KG1 (cell line): Measurements from ENCODE around the gene RANBP3.
"Not testable (repeated sequence)": the region's sequence is repeated elsewhere in the genome, so short reads cannot be mapped to it uniquely, and the experiment has no call there.

ENCODE experiments used
- DNase-seq: peaks from one replicate; lab custom pipeline; 2025; lab: John Stamatoyannopoulos, UW

RANBP3 gene

DNA sequence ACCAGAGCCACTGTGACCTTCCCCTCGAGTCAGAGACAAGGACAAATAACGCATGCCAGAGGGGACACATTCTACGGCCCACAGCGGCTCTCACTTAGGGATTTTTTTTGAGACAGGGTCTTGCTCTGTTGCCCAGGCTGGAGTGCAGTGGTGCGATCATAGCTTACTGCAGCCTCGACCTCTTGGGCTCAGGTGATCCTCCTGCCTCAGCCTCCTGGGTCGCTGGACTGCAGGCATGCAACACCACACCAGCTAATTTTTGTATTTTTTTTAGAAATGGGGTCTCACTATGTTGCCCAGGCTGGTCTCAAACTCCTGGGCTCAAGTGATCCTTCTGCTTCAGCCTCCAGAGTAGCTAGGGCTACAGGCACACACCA, 28.1 kb upstream of the RANBP3 start:
- DNase-seq, result not testable (repeated sequence)

DNA sequence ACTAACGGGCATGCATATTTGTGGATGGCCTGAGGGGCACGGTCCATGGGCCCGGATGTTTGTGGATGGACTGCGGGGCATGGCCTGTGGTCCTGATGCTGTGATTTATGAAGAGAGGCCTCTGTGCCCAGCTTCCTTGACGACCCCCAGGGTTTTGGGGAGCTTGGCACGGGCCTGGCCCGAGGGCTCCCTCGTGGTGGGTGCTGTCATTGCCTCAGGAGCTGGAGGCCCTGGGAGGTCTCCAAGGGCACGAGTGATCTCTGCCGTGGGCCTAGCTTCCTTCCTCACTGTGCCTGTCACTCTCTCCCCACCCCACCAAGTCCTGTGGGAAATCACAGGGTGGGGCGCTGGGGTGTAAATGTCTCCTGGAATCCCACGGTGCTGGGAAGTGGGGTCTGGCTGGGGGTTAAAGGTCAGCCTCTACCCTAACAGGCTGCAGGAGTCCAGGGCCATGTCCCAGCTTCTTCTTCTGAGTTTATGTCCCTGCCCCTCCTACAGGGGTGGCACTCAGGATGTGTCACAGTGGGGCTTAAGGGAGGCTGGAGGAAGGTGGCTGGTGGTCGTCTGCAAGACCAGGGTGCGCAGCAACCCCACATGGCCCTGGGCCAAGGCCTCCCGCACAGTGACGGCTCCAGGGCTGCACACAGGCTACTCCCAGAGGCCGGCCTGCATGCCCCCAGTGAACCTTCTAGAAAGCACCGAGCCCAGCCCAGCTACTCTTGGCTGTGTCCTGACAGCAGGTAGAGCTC, 27.6 kb upstream of the RANBP3 start:
- no peak for DNase-seq

DNA sequence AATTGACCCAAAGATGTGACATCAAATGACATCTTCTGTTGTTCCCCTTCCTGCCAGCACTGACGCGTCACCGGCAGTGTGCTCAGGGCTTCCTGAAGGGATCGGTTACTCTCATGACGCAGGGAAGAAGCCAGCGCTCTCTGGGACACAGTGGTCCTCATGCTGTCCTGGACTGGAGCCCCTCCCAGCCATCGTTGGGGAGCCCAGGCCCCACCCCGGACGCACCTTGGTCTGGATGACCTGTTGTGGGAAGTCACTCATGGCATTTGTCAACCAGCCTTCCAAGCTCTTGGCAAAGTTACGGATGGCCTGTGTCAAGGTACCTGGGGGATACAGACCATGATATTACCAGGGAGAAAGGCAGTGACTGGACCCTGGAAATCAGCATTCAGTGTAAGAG, 26.0 kb upstream of the RANBP3 start:
- no peak for DNase-seq

DNA sequence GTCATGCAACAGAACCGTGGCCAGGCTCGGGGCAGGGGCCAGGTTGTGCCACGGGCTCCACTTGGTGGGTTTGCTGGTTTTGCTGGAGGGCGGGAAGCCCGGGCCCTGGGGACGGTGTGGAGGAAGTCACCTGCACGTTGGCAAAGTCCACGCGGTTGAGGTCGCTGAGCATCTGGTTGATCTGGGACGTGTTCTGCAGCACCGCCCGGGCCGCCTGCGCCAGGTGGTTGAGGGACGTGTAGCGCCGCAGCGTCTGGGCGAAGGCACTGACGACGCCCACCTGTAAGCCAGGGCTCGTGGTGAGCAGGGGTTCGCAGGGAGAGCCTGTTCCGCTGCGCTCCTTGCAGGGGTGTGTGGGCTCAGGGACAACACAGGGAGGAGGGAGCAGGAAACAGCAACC, 24.7 kb upstream of the RANBP3 start:
- no peak for DNase-seq

DNA sequence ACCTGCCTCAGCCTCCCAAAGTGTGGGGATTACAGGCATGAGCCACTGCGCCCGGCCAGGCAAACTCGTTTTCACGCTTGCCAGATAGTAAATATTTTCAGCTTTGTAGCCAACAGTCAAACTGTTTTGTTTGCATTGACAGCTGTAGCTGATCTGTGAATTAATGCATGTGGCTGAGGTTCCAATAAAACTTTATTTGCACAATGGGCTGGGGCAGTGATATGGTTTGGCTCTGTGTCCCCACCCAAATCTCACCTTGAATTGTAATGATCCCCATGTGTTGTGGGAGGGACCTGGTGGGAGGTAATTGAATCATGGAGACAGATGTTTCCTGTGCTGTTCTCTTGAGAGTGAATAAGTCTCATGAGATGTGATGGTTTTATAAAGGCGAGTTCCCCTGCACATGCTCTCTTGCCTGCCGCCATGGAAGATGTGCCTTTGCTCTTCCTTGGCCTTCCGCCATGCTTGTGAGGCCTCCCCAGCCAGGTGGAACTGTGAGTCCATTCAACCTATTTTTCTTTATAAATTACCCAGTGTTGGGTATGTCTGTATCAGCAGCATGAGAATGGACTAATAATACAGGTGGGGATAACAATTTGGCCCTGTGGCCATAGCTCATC, 22.4 kb upstream of the RANBP3 start:
- DNase-seq, result no peak

- DNase-seq, result no peak
Observed at GRCh38 chr19:5999693-6000092, 21.8 kb upstream of the RANBP3 start.

GRCh38 chr19:5997371-5997770, 19.4 kb upstream of the RANBP3 start:
- DNase-seq, result no peak

- no peak for DNase-seq
Observed at GRCh38 chr19:5996623-5997320, 18.8 kb upstream of the RANBP3 start.

- DNase-seq, result no peak
Observed at GRCh38 chr19:5996102-5996501, 18.2 kb upstream of the RANBP3 start.

- no peak for DNase-seq
Observed at GRCh38 chr19:5995606-5996005, 17.7 kb upstream of the RANBP3 start.

GRCh38 chr19:5994405-5995165, 16.6 kb upstream of the RANBP3 start:
- no peak for DNase-seq

- no peak for DNase-seq
Observed at GRCh38 chr19:5993648-5994358, 15.9 kb upstream of the RANBP3 start.

GRCh38 chr19:5993201-5993600, 15.3 kb upstream of the RANBP3 start:
- DNase-seq, result no peak

DNA sequence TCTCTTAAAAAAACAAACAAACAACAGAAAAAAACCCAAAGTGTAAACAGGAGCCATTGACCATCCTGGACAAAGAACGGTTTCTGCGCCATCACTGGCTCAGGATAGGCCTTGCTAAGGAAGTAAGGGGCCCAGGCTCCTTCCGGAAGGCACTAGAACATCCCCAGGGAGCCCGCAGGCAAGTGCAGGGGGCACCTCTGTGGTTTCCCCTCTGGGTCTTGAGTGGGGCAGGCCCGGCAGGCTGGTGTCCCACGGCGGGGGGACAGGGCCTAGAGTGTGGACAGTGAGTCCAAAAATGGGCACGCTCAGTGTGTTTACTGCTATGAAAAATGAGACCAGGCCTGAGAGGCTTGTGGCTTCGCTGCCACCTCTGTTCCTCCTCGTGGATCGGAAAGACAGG, 14.8 kb upstream of the RANBP3 start:
- no peak for DNase-seq

DNA sequence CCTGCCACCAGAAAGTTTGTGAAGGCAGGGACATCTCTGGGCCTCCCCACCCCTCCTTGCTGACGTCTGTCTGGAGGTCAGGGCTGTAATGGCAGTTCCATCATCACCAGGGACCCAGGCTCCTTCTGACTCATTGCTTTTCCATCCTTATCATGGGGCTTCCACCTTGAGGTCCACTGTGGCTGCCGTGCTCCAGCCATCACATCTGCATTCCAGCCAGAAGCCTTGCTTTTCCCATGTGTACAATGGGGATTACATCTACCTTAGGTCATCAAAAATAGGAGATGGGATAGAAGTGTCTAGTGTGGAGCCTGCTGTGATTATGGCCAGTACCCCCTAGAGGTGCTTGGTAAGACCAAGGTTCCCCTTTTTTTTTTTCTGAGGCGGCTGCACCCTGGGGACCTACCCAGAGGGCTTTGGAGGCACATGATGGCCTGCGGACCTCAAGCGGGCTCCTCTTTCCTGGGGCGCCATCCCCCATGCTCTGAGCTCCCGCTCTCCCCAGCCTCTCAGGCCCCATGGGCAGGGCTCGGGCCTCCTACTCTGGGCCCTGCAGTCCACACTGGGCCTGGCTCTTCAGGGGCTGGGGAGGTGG, 13.4 kb upstream of the RANBP3 start:
- DNase-seq, result no peak

DNA sequence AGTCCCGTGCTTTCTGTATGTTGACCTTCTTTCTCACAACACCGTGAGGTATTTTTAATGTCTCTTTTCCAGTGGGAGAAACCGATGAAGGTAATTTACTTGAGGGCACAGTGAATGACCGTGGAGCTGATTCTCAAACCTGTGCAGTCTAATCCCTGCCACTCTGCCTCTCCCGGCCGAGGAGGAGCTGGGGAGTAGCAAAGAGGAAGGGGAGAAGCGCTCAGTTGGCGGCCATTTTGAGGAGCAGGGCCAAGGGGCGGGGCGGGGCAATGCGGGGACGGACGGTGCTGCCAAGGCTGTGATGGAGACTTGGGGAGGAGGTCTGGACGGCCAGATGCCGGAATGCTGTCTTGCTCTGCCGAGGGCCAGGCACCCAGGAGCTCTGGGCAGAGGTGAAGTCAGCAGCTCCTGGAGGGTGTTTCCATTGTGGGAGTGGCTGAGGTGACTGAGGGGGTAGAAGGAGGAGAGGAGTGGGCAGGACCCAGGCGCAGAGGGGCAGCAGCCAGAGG, 12.4 kb upstream of the RANBP3 start:
- no peak for DNase-seq

GRCh38 chr19:5989388-5990074, 11.6 kb upstream of the RANBP3 start:
- DNase-seq, result no peak

- DNase-seq, result no peak
Observed at GRCh38 chr19:5988517-5989387, 10.8 kb upstream of the RANBP3 start.

- DNase-seq, result peak; percentile 41
Observed at GRCh38 chr19:5987077-5987818, 9.3 kb upstream of the RANBP3 start.
